Psoas muscle (tissue), 8 donors: ENCODE data around the gene RTF1. TPM values are rescaled to one million over a fixed set of nuclear protein-coding genes. Genes with fewer than 3 reads are reported as not detected.
"Not testable (repeated sequence)": the region's sequence is repeated elsewhere in the genome, so short reads cannot be mapped to it uniquely, and the experiment has no call there.

ENCODE experiments used
- ATAC-seq, 4 donors: fragments of 200-7000 bp; cut with Tn5 transposase; one replicate each; pipeline ENCODE4 v1.9.1; 2020; ENCODE audit warnings: moderate library complexity in 3 of 4, mild to moderate bottlenecking in 2 of 4
- DNase-seq, 2 donors: peaks; one replicate each; pipeline ENCODE4 v3.0.0-alpha.2; 2020
- H3K27ac ChIP-seq: fragments of 200-600 bp; one replicate; pipeline ENCODE4 v1.8.0; 2022
- H3K27me3 ChIP-seq, 3 donors: fragments of 200-600 bp in 1 of 3; one replicate each; pipeline versions ENCODE4 v1.6.1 to v1.8.0; 2013 to 2022; ENCODE audit warnings: low read length in 2 of 3, mild to moderate bottlenecking in 2 of 3, moderate library complexity in 1 of 3; ENCODE audit not compliant: insufficient read depth in 3 of 3
- H3K36me3 ChIP-seq, 2 donors: fragments of 200-600 bp in 1 of 2; one replicate each; pipeline versions ENCODE4 v1.6.1 to v1.8.0; 2013 to 2022; ENCODE audit warnings: low read depth in 1 of 2, mild to moderate bottlenecking in 1 of 2, moderate library complexity in 1 of 2; ENCODE audit not compliant: insufficient read depth in 1 of 2
- H3K4me1 ChIP-seq: fragments of 200-600 bp; one replicate; pipeline ENCODE4 v1.8.0; 2022
- H3K4me3 ChIP-seq: fragments of 200-600 bp; one replicate; pipeline ENCODE4 v1.8.0; 2022; ENCODE audit warnings: mild to moderate bottlenecking
- H3K9me3 ChIP-seq: fragments of 200-600 bp; one replicate; pipeline ENCODE4 v1.8.0; 2022
- WGBS, 3 donors: extraction: QIAGEN DNeasy Blood & Tissue Kit; methylation state at CpG; one replicate each; pipeline versions ENCODE4 v1.1.6 to v1.1.7; 2013; 5-methylcytosine and 5-hydroxymethylcytosine counted together
- intact Hi-C, 2 donors: fragments of 100-400 bp; cut with DNase I; formaldehyde crosslinking; loops; one replicate each; pipeline versions ENCODE4 v1.11.0 to v1.14.2; 2022
- polyA plus RNA-seq, 3 donors: library from polyadenylated mRNA; stranded (reverse); fragments of 200-250 nt; gene quantifications; one replicate each; pipeline ENCODE4 v1.2.3, GENCODE V29; 2013
- total RNA-seq, 4 donors: library from RNA; stranded (reverse); fragmentation: NEBNext Ultra II Directional in 2 of 4; extraction: Animal tissue kit (Norgen Biotek cat#: 25700) in 2 of 4; gene quantifications; one replicate each; pipeline versions ENCODE4 v1.2.1 to v1.2.4, GENCODE V29; 2021 to 2023
- TF ChIP-seq, protein P1 (sequence below): fragments of 200-600 bp; IDR thresholded peaks from one replicate; pipeline ENCODE4 v1.8.0; 2022; ENCODE audit warnings: antibody characterized with exemption
- donor health status: healthy with polysubstance abuse.
- donor health status: DM: no; HTN: no; CAD: no; lungs with moderate emphysema.
- donor health status: Bipolar disorder and iron deficiency.
- donor health status: healthy.
- donor health status: DM: yes; HTN: yes; CAD: no.
- donor health status: DM: no; HTN: no; CAD: no.
- donor health status: DM: no; HTN: no; CAD: no.
- donor health status: DM: yes; HTN: yes; CAD: no.

The RTF1 gene
- total and polyA plus RNA-seq, 7 donors: 12.2 to 40.3 (median 28.4) TPM

DNA sequence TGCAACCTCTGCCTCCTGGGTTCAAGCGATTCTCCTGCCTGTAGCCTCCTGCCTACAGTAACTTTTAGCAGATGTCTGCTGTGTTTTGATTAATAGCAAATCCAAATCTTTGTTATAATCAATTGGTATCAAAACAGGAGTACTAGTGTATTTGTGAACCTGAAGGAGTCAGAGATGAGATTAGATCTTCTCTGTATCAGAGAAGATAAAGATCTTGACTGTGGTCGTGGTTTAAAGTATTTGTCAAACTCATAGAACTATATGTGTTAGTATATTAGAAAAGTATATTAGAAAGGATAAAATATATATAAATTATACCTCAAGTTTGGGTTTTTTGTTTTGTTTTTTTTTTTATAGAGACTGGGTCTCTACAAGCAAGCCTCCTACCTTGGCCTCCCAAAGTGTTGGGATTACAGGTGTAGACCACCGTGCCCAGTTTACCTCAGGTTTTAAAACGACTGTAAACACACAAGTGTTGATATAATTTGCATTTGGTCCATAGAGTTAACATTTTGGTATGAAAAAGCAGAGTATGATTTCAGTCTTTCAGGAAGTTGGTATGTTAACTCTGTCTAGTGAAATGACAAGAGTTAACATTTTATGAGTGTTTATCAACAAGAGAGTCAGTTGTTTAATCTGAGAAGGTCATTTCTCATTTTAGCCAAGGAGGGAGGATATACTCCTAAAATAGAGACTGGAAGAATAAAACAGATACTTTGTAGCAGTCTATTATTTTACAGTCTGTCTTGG lies 18.3 kb downstream of the RTF1 start:
- no peak overlapping the region for H3K27ac ChIP-seq
- H3K27me3 ChIP-seq: no peaks in the 10 kb centered on the region
- ATAC-seq (no peak), DNase-seq (no peak)
- intact Hi-C loops: no loop called here
- no peaks in the 10 kb centered on the region for H3K9me3 ChIP-seq
- WGBS, 3 donors: 91 to 96% (median 96%) methylated on average over 4 of the region's 4 CpGs
- peaks cover 0 to 23% of the 10 kb centered on the region in 2 donors for H3K36me3 ChIP-seq
- H3K4me1 ChIP-seq: no peaks in the 10 kb centered on the region
- no peak overlapping the region for H3K4me3 ChIP-seq
- TF ChIP-seq, protein P1, sequence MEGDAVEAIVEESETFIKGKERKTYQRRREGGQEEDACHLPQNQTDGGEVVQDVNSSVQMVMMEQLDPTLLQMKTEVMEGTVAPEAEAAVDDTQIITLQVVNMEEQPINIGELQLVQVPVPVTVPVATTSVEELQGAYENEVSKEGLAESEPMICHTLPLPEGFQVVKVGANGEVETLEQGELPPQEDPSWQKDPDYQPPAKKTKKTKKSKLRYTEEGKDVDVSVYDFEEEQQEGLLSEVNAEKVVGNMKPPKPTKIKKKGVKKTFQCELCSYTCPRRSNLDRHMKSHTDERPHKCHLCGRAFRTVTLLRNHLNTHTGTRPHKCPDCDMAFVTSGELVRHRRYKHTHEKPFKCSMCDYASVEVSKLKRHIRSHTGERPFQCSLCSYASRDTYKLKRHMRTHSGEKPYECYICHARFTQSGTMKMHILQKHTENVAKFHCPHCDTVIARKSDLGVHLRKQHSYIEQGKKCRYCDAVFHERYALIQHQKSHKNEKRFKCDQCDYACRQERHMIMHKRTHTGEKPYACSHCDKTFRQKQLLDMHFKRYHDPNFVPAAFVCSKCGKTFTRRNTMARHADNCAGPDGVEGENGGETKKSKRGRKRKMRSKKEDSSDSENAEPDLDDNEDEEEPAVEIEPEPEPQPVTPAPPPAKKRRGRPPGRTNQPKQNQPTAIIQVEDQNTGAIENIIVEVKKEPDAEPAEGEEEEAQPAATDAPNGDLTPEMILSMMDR: no peak

DNA sequence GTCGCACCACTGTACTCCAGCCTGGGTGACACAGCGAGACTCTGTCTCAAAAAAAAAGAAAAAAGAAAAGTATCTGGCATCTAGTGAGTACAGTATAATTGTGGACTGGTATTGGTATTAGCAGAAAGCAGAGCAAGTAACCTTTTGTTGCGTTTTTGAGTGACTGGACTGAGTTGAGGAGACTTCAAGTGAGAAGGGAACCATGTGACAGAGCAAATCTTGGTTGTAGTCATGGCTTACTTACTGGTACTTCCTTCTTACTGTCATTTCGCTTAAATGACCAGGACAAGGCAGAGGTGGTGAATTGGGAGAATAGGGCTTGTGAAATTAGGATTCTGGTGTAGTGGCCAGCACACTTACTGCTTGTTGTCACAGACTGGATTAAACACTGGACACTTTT lies 20.6 kb downstream of the RTF1 start:
- Histone ChIP-seq H3K36me3 (peaks cover 0 to 44% of the 10 kb centered on the region in 2 donors), H3K4me1 (no peaks in the 10 kb centered on the region), H3K9me3 (no peaks in the 10 kb centered on the region), H3K27me3 (no peaks in the 10 kb centered on the region), H3K4me3 (no peak overlapping the region), H3K27ac (no peak overlapping the region)
- TF ChIP-seq, protein P1: no peak
- ATAC-seq (no peak), DNase-seq (no peak)
- WGBS, 3 donors: 94 to 98% (median 97%) methylated on average over 4 of the region's 4 CpGs
- intact Hi-C loops: no loop called here

DNA sequence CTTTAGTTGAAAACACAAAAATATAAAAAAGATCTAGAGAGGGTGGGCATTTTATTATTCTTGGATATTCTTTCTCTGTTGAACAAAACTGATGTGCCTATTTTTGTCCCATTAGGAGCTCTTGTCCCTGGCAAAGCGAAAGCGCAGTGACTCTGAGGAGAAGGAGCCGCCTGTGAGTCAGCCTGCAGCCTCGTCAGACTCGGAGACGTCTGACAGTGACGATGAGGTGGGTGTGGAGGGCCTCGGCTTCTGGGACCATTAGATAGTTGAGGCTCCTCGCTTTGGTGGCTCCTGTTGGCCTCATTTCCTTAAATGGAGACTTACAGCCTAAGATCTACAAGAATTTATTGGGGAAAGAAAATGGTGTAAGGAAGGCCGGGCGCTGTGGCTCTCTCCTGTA lies 21.3 kb downstream of the RTF1 start:
- no peaks in the 10 kb centered on the region for H3K27me3 ChIP-seq
- no peak overlapping the region for H3K27ac ChIP-seq
- ATAC-seq: no peak
- DNase-seq: peak in 1 of 2 donors; percentile 17
- no peaks in the 10 kb centered on the region for H3K4me1 ChIP-seq
- H3K9me3 ChIP-seq: no peaks in the 10 kb centered on the region
- WGBS, 3 donors: 93 to 96% (median 95%) methylated on average over 11 of the region's 11 CpGs
- no peak overlapping the region for H3K4me3 ChIP-seq
- H3K36me3 ChIP-seq: peaks cover 0 to 52% of the 10 kb centered on the region in 2 donors
- TF ChIP-seq, protein P1: no peak
- intact Hi-C loops: no loop called here

DNA sequence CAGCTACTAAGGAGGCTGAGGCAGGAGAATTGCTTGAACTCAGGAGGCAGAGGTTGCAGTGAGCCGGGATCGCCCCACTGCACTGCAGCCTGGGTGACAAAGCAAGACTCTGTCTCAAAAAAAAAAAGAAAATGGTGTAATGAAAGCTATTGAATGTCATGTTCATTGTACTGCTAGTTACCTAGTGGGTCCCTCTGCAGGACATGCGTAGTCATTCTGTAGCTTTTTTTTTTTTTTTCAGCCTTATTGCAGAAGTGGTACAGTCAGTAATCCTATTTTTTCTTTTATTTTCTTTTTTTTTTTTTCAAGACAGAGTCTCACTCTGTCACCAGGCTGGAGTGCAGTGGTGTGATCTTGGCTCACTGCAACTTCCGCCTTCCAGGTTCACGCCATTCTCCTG lies 21.9 kb downstream of the RTF1 start:
- ATAC-seq, DNase-seq, H3K4me3 ChIP-seq, H3K4me1 ChIP-seq, H3K27ac ChIP-seq, H3K9me3 ChIP-seq, H3K27me3 ChIP-seq, intact Hi-C loops: not testable (repeated sequence)
- peaks cover 0 to 55% of the 10 kb centered on the region in 2 donors for H3K36me3 ChIP-seq
- WGBS, 3 donors: 95 to 100% (median 96%) methylated on average over 5 of the region's 5 CpGs

DNA sequence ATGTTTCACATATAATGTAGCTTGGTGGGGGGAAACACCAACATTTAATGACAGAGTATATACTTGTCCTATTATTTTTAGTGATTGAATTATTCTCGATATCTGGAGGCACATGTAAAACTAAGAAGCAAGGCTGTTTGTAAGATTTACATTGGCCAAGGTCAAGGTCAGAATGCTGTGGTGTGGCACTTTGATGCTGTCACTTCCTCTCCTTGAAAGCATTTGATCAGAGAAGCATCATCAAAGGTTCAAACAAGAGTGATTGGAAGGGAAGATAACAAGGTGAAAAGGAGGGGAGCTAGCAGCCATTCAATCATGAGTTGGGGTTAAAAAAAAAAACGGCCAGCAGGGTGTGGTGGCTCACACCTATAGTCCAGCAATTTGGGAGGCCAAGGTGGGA lies 26.4 kb downstream of the RTF1 start:
- H3K9me3 ChIP-seq: no peaks in the 10 kb centered on the region
- 74 to 82% (median 79%) methylated on average over 2 of the region's 2 CpGs for WGBS, 3 donors
- TF ChIP-seq, protein P1: no peak
- H3K4me3 ChIP-seq: no peak overlapping the region
- no peak overlapping the region for H3K27ac ChIP-seq
- peaks cover 0 to 57% of the 10 kb centered on the region in 2 donors for H3K36me3 ChIP-seq
- intact Hi-C loops: no loop called here
- no peaks in the 10 kb centered on the region for H3K27me3 ChIP-seq
- ATAC-seq: no peak
- DNase-seq: no peak
- no peaks in the 10 kb centered on the region for H3K4me1 ChIP-seq
